Measurements from ENCODE around the gene TATDN2.

Gene TATDN2

DNA sequence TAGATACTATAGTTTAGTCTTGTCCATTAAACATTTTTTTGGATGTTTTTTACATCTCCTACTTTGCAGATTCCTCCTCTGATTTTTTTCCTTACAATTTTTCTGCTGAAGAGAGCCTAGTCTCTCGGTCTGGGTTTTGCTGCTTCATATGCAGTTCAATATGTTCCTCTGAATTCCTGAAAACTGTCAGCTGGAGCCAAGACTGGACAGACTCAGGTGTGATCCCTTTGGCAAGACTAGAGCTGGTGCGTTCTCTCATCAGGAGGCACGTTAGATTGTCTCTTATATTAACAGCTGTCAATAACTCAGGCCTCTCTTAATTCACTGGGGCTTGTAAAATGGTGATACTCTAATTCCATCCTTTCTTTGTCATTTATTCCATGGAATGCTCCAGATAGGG is 57.9 kb downstream of the TATDN2 start:
- DNase-seq: no peak

GRCh38 chr3:10308678-10309077 is 60.4 kb downstream of the TATDN2 start:
- in situ Hi-C loops (cut with MboI; ENCODE audit: low pct_unique_long_range_greater_than_20kb, low sequenced_read_pairs): no loop called here
- DNase-seq: no peak

More for the DNA sequence above, 57.9 kb downstream of the TATDN2 start:
- in situ Hi-C loops (cut with MboI; ENCODE audit: low pct_unique_long_range_greater_than_20kb, low sequenced_read_pairs): no loop called here

- in situ Hi-C loops (cut with MboI; ENCODE audit: low pct_unique_long_range_greater_than_20kb, low sequenced_read_pairs): no loop called here
- DNase-seq: peak; percentile 32
Observed at GRCh38 chr3:10309736-10310135, 61.5 kb downstream of the TATDN2 start.

DNA sequence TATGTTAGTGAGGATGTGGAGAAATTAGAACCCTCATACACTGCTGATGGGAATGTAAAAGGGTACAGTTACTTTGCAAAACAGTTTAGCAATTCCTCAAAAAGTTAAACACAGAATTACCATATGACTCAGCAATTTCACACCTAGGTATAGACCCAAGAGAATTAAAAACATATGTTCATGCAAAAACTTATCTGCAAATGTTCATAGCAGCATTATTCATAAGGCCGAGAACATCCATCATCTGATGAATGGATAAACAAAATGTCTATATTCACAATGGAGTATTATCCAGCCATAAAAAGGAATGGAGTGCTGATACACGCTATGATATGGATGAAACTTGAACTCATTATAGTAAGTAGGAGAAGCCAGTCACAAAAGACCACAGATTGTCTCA is 62.3 kb downstream of the TATDN2 start:
- no peak for DNase-seq
- in situ Hi-C loops (cut with MboI; ENCODE audit: low pct_unique_long_range_greater_than_20kb, low sequenced_read_pairs): no loop called here

- in situ Hi-C loops (cut with MboI; ENCODE audit: low pct_unique_long_range_greater_than_20kb, low sequenced_read_pairs): no loop called here
Observed at GRCh38 chr3:10311710-10312109, 63.5 kb downstream of the TATDN2 start.

GRCh38 chr3:10312391-10312790 is 64.1 kb downstream of the TATDN2 start:
- in situ Hi-C loops (cut with MboI; ENCODE audit: low pct_unique_long_range_greater_than_20kb, low sequenced_read_pairs): no loop called here
- DNase-seq: no peak

More at GRCh38 chr3:10311710-10312109, 63.5 kb downstream of the TATDN2 start:
- DNase-seq: no peak

GRCh38 chr3:10312861-10313260 is 64.6 kb downstream of the TATDN2 start:
- DNase-seq: no peak
- in situ Hi-C loops (cut with MboI; ENCODE audit: low pct_unique_long_range_greater_than_20kb, low sequenced_read_pairs): no loop called here

DNA sequence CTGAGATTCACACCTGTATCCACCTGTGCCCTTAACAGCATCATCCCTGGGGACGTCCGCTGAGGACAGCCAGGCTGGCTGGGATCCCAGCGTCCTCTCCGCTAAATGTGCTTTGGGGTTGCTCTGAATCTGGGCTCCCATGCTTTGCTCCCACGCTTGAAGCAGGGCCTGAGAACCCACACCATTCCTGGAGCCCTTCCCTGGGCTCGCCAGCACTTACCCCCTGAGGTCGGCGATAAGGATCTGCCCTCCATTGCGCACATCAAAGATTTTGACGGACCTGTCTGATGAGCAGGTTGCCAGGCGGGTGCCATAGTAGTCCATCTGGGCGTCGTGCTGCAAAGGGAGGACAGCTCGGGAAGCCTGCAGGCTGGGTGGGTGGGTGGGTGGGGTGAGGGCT is 66.8 kb downstream of the TATDN2 start:
- in situ Hi-C loops (cut with MboI; ENCODE audit: low pct_unique_long_range_greater_than_20kb, low sequenced_read_pairs): no loop called here
- DNase-seq: no peak

- DNase-seq: no peak
- in situ Hi-C loops (cut with MboI; ENCODE audit: low pct_unique_long_range_greater_than_20kb, low sequenced_read_pairs): no loop called here
Observed at GRCh38 chr3:10315771-10316344, 67.6 kb downstream of the TATDN2 start.

GRCh38 chr3:10317311-10317960 is 69.2 kb downstream of the TATDN2 start:
- DNase-seq: no peak
- in situ Hi-C loops (cut with MboI; ENCODE audit: low pct_unique_long_range_greater_than_20kb, low sequenced_read_pairs): no loop called here

GRCh38 chr3:10317961-10318350 is 69.7 kb downstream of the TATDN2 start:
- in situ Hi-C loops (cut with MboI; ENCODE audit: low pct_unique_long_range_greater_than_20kb, low sequenced_read_pairs): no loop called here

GRCh38 chr3:10319251-10319650 is 71.0 kb downstream of the TATDN2 start:
- no peak for DNase-seq
- in situ Hi-C loops (cut with MboI; ENCODE audit: low pct_unique_long_range_greater_than_20kb, low sequenced_read_pairs): no loop called here

More at GRCh38 chr3:10317961-10318350, 69.7 kb downstream of the TATDN2 start:
- no peak for DNase-seq

- in situ Hi-C loops (cut with MboI; ENCODE audit: low pct_unique_long_range_greater_than_20kb, low sequenced_read_pairs): no loop called here
- DNase-seq: no peak
Observed at GRCh38 chr3:10319804-10320203, 71.5 kb downstream of the TATDN2 start.

GRCh38 chr3:10320320-10320677 is 72.0 kb downstream of the TATDN2 start:
- no peak for DNase-seq
- in situ Hi-C loops (cut with MboI; ENCODE audit: low pct_unique_long_range_greater_than_20kb, low sequenced_read_pairs): no loop called here

- no peak for DNase-seq
- in situ Hi-C loops (cut with MboI; ENCODE audit: low pct_unique_long_range_greater_than_20kb, low sequenced_read_pairs): no loop called here
Observed at GRCh38 chr3:10321630-10322351, 73.5 kb downstream of the TATDN2 start.

DNA sequence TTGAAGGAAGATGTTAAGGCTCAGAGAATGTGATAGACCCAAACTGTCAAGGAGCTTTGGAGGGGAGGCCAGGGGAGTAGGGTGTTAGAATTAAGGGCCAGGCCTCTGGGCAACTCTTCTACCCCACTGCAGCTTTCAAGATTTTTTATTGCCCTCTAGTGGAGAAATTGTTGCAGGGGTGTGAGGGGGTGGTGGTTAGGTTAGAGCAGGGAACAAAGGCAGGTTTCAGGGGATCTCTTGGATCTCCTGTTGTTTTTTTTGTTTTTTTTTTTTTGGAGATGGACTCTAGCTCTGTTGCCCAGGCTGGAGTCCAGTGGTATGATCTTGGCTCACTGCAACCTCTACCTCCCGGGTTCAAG is 74.1 kb downstream of the TATDN2 start:
- DNase-seq: peak; percentile 72
- in situ Hi-C loops (cut with MboI; ENCODE audit: low pct_unique_long_range_greater_than_20kb, low sequenced_read_pairs): no loop called here

- in situ Hi-C loops (cut with MboI; ENCODE audit: low pct_unique_long_range_greater_than_20kb, low sequenced_read_pairs): loop anchor here (25.0 kb wide), 1 partner anchor 410 kb away; no protein-coding TSS in a partner anchor
Observed at GRCh38 chr3:10327592-10327991, 79.3 kb downstream of the TATDN2 start.

GRCh38 chr3:10328460-10329071 is 80.3 kb downstream of the TATDN2 start:
- in situ Hi-C loops (cut with MboI; ENCODE audit: low pct_unique_long_range_greater_than_20kb, low sequenced_read_pairs): loop anchor here (25.0 kb wide), 1 partner anchor 409 kb away; no protein-coding TSS in a partner anchor
- DNase-seq: no peak

More at GRCh38 chr3:10327592-10327991, 79.3 kb downstream of the TATDN2 start:
- no peak for DNase-seq

GRCh38 chr3:10329495-10330015 is 81.3 kb downstream of the TATDN2 start:
- DNase-seq: no peak
- in situ Hi-C loops (cut with MboI; ENCODE audit: low pct_unique_long_range_greater_than_20kb, low sequenced_read_pairs): loop anchor here (25.0 kb wide), 1 partner anchor 408 kb away; no protein-coding TSS in a partner anchor

GRCh38 chr3:10330319-10330718 is 82.1 kb downstream of the TATDN2 start:
- in situ Hi-C loops (cut with MboI; ENCODE audit: low pct_unique_long_range_greater_than_20kb, low sequenced_read_pairs): loop anchor here (25.0 kb wide), 1 partner anchor 407 kb away; no protein-coding TSS in a partner anchor
- no peak for DNase-seq

All from KBM-7 (cell line).